ENCODE results near the gene CAPN15.

DNA sequence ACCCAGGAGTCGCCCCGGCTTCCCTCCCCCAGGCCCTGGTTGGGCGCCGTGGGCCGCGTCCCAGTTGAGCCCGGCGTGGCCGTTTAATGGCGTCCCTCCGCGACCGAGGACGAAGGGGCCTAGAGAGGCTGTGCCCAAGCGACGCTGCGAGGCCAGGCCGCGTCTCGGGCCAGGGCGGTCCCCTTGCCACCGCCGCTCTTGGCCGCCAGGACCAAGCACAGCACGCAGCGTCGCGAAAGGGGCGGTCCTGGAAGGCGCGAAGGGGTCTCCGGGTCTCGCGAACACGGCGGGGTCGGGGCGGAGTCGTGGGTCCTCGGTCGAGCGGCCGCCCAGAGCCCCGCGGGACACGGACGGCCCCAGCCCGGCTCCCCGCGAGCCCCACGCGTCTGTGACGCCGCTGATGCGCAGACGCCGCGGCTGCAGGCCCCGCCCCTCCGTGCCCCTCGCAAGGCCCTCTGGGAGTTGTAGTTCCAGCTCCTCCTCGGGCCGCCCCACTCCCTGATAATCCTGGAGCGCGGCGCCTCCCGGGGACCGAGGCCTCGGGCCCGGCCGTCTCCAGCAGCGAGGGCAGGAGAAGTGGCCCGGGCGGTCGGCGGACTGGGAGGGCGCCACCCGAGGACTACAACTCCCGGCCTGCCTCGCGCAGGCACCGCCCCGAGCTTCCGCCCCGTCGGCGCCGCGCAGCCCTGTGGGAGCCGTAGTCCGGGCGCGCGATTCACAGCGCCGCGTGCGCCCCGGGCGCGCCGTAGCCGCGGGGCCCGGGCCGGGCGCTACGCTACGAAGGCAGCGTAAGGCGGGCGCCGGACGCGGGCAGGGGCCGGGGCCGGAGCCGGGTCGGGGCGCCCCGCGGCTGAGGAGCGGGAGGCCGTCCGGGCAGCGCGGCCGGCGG is at the start of gene CAPN15:
- TF ChIP-seq, protein P1, sequence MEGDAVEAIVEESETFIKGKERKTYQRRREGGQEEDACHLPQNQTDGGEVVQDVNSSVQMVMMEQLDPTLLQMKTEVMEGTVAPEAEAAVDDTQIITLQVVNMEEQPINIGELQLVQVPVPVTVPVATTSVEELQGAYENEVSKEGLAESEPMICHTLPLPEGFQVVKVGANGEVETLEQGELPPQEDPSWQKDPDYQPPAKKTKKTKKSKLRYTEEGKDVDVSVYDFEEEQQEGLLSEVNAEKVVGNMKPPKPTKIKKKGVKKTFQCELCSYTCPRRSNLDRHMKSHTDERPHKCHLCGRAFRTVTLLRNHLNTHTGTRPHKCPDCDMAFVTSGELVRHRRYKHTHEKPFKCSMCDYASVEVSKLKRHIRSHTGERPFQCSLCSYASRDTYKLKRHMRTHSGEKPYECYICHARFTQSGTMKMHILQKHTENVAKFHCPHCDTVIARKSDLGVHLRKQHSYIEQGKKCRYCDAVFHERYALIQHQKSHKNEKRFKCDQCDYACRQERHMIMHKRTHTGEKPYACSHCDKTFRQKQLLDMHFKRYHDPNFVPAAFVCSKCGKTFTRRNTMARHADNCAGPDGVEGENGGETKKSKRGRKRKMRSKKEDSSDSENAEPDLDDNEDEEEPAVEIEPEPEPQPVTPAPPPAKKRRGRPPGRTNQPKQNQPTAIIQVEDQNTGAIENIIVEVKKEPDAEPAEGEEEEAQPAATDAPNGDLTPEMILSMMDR (IDR thresholded peaks at IDR 0.05) = peak; percentile 13 to 21
- TF ChIP-seq POLR2A (IDR thresholded peaks at IDR 0.05) = peak in 1 of 2 donors; percentile 61
- TF ChIP-seq EP300 (IDR thresholded peaks at IDR 0.05) = no peak

All from suprapubic skin (tissue), 3 donors.